Lower leg skin (tissue), 3 donors: ENCODE measurements around the gene SLC37A1.

Experiments
- CTCF ChIP-seq, 3 donors: fragments of 450-650 bp; IDR thresholded peaks; one replicate each; pipeline ENCODE4 v1.5.1; 2016; ENCODE audit warnings: antibody characterized with exemption in 3 of 3, mild to moderate bottlenecking in 3 of 3, moderate library complexity in 2 of 3
- POLR2A ChIP-seq, 2 donors: fragments of 450-650 bp; IDR thresholded peaks; one replicate each; pipeline ENCODE4 v1.6.1; 2016 to 2017; ENCODE audit warnings: antibody characterized with exemption in 2 of 2, mild to moderate bottlenecking in 1 of 2, moderate library complexity in 1 of 2

GRCh38 chr21:42618707-42619102, 105.1 kb downstream of the SLC37A1 start:
- TF ChIP-seq CTCF (IDR thresholded peaks at IDR 0.05) (no peak), POLR2A (IDR thresholded peaks at IDR 0.05) (no peak)
